Measurements from ENCODE around the gene SRSF10.

DNA sequence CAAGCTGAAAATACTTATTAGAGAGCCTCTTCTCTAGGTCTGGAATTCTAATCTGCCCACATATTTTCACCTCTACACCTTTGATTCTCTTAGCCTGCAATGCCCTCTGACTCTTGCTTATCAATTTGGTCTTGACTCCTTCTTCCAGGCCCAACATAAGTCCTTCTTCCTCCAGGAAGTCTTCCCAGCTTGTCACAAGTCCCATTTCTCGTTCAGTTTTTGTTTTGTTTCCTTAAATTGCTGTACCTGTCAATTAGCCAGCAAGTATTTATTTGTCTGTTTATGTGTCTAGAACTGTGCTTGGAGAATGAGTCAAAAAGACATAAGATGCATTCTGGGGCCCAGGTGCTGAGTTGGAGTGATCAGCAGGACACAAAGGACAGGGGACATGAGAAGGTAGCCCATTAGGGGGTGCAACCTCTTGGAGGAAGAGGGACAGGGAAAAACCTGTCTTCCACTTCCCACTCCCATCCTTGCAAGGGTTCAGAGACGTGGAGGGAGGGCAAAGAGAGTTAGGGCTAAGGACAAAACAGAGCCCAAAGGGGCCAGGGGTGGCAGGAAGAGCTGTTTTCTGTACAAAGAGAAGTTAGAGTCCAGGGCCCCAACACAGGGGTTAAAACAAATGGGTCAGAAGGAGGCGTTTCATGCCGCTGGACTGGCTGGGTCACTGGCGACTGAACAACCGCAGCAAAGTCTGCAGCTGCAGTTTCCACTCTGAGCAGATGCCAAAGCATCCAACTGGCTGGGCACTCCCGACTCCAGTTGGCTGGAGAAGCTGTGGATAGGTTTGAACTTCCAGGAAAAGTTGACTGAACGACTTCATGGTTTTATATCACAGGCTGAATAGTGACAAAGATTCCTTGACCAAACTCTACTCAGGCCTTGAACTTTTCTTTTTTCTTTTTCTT lies 56.3 kb downstream of the SRSF10 start:
- TF ChIP-seq EZH2 (IDR thresholded peaks at IDR 0.05; ENCODE audit: low read depth, low read length, severe bottlenecking) (no peak), POLR2A (IDR thresholded peaks at IDR 0.05; ENCODE audit: control extremely low read depth in 1 of 2, low read depth in 2 of 2, low read length in 2 of 2) (no peak), RBBP5 (IDR thresholded peaks at IDR 0.05; ENCODE audit: borderline replicate concordance, low read depth, low read length) (no peak)
- TF ChIP-seq, protein P1, sequence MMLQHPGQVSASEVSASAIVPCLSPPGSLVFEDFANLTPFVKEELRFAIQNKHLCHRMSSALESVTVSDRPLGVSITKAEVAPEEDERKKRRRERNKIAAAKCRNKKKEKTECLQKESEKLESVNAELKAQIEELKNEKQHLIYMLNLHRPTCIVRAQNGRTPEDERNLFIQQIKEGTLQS (IDR thresholded peaks at IDR 0.05; ENCODE audit: insufficient read depth, low read depth, low read length), result no peak
- TF ChIP-seq, protein P2, sequence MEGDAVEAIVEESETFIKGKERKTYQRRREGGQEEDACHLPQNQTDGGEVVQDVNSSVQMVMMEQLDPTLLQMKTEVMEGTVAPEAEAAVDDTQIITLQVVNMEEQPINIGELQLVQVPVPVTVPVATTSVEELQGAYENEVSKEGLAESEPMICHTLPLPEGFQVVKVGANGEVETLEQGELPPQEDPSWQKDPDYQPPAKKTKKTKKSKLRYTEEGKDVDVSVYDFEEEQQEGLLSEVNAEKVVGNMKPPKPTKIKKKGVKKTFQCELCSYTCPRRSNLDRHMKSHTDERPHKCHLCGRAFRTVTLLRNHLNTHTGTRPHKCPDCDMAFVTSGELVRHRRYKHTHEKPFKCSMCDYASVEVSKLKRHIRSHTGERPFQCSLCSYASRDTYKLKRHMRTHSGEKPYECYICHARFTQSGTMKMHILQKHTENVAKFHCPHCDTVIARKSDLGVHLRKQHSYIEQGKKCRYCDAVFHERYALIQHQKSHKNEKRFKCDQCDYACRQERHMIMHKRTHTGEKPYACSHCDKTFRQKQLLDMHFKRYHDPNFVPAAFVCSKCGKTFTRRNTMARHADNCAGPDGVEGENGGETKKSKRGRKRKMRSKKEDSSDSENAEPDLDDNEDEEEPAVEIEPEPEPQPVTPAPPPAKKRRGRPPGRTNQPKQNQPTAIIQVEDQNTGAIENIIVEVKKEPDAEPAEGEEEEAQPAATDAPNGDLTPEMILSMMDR (IDR thresholded peaks at IDR 0.05; ENCODE audit: control extremely low read depth in 1 of 3, insufficient read depth in 1 of 3, low read depth in 1 of 3, low read length in 3 of 3), result no peak

Measured in H1 (cell line).